HG03520 (cell line): ENCODE measurements around the gene CRKL.
"Not testable (repeated sequence)": the region's sequence is repeated elsewhere in the genome, so short reads cannot be mapped to it uniquely, and the experiment has no call there.

Experiments used
- ATAC-seq: cut with Tn5 transposase; IDR thresholded peaks from one replicate; pipeline ENCODE4 v1.9.1; 2021; ENCODE audit warnings: mild to moderate bottlenecking, moderate library complexity; ENCODE audit not compliant: unreplicated experiment

The CRKL gene

DNA sequence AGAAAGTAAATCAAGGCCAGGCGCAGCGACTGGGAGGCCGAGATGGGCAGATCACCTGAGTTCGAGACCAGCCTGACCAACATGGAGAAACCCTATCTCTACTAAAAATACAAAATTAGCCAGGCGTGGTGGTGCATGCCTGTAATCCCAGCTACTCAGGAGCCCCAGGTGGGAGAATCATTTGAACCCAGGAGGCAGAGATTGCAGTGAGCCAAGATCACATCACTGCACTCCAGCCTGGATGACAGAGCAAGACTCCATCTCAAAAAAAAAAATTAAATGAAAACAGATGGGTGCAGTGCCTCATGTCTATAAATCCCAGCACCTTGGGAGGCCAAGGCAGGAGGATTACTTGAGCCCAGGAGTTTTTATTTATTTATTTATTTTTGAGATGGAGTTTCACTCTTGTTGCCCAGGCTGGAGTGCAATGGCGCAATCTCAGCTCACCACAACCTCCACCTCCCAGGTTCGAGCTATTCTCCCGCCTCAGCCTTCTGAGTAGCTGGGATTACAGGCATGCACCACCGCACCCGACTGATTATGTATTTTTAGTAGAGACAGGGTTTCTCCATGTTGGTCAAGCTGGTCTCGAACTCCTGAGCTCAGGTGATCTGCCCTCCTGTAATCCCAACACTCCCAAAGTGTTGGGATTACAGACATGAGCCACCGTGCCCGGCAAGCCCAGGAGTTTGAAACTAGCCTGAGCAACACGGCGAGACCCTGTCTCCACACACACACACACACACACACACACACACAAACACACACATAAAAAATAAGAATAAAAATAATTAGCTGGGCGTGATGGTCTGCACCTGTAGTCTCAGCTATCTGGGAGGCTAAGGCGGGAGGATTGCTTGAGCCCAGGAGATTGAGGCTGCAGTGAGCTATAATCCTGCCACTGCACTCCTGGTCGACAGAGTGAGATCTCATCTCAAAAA is 15.8 kb upstream of the CRKL start:
- ATAC-seq, result not testable (repeated sequence)

DNA sequence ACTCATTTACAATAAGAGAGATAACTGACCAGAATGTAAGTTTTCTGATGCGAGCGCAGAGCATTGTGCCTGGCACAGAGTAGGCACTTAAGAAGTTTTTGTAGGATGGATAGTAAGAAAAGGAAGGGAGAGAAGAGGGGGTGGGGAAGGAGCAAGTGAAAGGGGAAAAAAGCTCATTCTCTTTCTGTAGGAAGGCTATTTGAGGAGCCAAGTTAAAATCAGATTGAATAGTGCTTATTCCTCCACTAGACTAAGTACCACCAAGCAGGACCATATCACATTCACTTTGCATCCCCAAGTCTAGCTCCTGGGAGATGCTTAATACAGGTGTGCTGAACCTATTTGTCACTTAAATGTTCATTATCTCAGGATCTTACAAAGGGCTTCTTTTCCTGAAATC is 14.1 kb upstream of the CRKL start:
- no peak for ATAC-seq

- ATAC-seq, result no peak
Measured at GRCh38 chr22:20904008-20904979, 12.9 kb upstream of the CRKL start.

DNA sequence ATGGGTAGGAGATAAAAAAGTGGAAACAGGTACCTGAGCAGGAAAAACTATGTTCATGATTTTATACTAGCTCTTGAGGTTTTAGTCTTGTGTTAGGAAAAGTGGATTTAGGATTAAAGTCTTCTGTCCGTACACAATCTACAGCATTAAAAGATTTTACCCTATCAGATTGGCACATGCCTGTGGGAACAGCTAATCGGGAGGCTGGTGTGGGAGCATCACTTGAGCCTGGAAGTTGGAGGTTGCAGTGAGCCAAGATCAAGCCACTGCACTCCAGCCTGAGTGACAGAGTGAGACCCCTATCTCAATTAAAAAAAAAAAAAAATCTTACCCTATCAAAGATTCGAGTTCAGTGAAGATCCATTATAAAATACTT is 12.2 kb upstream of the CRKL start:
- no peak for ATAC-seq

GRCh38 chr22:20905415-20906386 is 11.5 kb upstream of the CRKL start:
- no peak for ATAC-seq

GRCh38 chr22:20906387-20906767 is 10.8 kb upstream of the CRKL start:
- no peak for ATAC-seq

DNA sequence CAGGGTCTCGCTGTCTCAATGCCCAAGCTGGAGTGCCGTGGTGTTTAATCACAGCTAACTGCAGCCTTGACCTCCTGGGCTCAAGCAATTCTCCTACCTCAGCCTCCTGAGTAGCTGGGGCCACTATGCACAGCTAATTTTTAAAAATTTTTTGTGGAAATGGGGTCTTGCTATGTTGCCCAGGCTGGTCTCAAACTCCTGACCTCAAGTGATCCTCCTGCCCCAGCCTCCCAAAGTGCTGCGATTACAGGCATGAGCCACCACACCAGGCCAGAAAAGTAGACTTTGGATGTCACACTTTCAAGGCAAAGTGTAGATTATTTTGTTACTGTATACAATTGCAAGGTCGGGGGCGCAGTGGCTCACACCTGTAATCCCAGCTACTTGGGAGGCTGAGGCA is 8.5 kb upstream of the CRKL start:
- ATAC-seq, result not testable (repeated sequence)

- ATAC-seq, result no peak
Measured at GRCh38 chr22:20909543-20910303, 7.5 kb upstream of the CRKL start.

- ATAC-seq, result no peak
Measured at GRCh38 chr22:20912494-20912893, 4.7 kb upstream of the CRKL start.

- no peak for ATAC-seq
Measured at GRCh38 chr22:20918663-20919218, 1.5 kb downstream of the CRKL start.

- ATAC-seq, result no peak
Measured at GRCh38 chr22:20919718-20920117, 2.5 kb downstream of the CRKL start.

- no peak for ATAC-seq
Measured at GRCh38 chr22:20920881-20921203, 3.6 kb downstream of the CRKL start.

DNA sequence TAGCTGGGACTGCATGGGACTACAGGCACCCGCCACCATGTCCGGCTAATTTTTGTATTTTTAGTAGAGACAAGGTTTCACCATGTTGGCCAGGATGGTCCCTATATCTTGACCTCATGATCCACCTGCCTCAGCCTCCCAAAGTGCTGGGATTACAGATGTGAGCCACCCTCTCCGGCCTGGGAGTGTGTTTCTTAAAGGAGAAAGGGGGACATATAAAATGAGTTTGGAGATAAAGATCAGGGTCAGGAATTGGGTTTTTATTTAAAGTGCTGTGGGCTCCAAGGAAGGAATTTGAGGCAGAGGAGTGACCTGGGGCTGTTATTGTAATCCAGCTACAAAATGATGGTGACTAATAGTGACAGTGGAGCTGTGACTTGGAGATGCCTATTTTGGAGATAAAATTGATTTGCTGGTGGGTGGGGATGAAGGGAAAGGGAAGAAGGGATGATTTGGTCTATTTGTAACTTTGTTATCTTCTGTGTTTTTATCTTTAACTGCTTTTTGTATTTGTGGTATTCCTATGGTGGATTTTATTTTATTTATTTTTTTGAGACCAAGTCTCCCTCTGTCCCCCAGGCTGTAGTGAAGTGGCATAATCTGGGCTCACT is 5.0 kb downstream of the CRKL start:
- no peak for ATAC-seq

GRCh38 chr22:20926243-20926642 is 9.0 kb downstream of the CRKL start:
- no peak for ATAC-seq

GRCh38 chr22:20927940-20928572 is 10.8 kb downstream of the CRKL start:
- ATAC-seq, result no peak

DNA sequence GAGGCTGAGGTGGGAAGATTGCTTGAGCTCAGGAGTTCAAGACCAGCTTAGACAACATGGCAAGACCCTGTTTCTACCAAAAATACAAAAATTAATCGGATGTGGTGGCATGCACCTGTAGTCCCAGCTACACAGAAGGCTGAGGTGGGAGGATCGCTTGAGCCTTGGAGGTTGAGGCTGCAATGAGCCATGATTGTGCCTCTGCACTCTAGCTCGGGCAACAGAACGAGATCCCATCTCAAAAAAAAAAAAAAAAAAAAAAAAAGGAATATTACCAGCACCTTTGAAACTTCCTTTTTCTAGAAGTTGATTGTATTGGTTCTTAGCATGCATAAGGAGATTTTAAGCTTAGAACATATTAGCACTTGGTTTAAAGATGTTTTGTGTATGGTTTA is 11.4 kb downstream of the CRKL start:
- no peak for ATAC-seq

DNA sequence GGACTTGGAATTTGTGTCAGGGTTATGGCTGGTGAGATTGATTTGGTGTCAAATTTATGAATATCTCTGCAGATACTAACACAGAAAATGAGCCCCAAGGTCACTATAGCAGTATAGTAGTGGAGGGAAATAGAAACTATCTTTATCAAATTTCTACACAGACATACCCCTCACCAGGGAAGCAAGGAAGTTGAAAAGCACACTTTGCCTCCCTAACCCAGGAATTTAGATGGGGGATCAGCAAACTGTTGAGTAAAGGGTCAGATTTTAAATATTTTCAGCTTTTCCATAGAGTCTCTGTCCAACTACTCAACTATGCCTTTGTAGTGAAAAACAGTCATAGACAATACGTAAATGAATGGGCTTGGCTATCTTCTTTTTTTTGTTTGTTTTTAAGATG is 12.8 kb downstream of the CRKL start:
- no peak for ATAC-seq

- ATAC-seq, result not testable (repeated sequence)
Measured at GRCh38 chr22:20930435-20930834, 13.2 kb downstream of the CRKL start.
